CD4-positive, alpha-beta T cell (primary cell): ENCODE results near the gene SURF2. TPM values are rescaled to one million over a fixed set of nuclear protein-coding genes. Genes with fewer than 3 reads are reported as not detected.
A peak's percentile ranks its signal among the peaks of the same experiment; 100 is the strongest.

Source experiments
- ATAC-seq: fragments of 200-7000 bp; cut with Tn5 transposase; one replicate; pipeline ENCODE4 v1.10.0; 2022; ENCODE audit warnings: mild to moderate bottlenecking; ENCODE audit not compliant: poor library complexity
- CTCF ChIA-PET: fragments of 350-600 bp; sonication (Branson Sonifier 250); formaldehyde crosslinking; loops from one replicate; lab custom pipeline; 2021; ENCODE audit warnings: antibody characterized with exemption, inconsistent platforms; lab: Charles Lee
- POLR2A ChIA-PET: fragments of 350-600 bp; sonication (Branson Sonifier 250); formaldehyde crosslinking; loops from one replicate; lab custom pipeline; 2021; ENCODE audit warnings: antibody characterized with exemption, inconsistent platforms; lab: Charles Lee
- DNase-seq, 14 experiments: peaks; one replicate each; pipeline ENCODE4 v3.0.0-alpha.2; 2013 to 2020; ENCODE audit warnings: mixed read lengths in 2 of 14
- H3K27ac ChIP-seq, 2 donors: one replicate each; pipeline versions ENCODE4 v1.5.1 to v1.7.0; 2013; ENCODE audit warnings: low read length in 2 of 2, low read depth in 1 of 2, mild to moderate bottlenecking in 1 of 2
- H3K27me3 ChIP-seq, 2 experiments: 1 replicate in 1 of 2; 2 replicates in 1 of 2; pipeline versions ENCODE4 v1.6.1 to v1.7.0; 2013; ENCODE audit warnings: low read length in 2 of 2, control low read depth in 1 of 2, mild to moderate bottlenecking in 1 of 2, moderate library complexity in 1 of 2; ENCODE audit not compliant: insufficient read depth in 2 of 2, control insufficient read depth in 1 of 2
- H3K36me3 ChIP-seq: one replicate; pipeline ENCODE4 v1.6.1; 2013; ENCODE audit warnings: low read length, control low read depth; ENCODE audit not compliant: insufficient read depth
- H3K4me1 ChIP-seq: one replicate; pipeline ENCODE4 v1.6.1; 2013; ENCODE audit warnings: low read length, control low read depth; ENCODE audit not compliant: insufficient read depth
- H3K4me3 ChIP-seq: one replicate; pipeline ENCODE4 v1.5.1; 2013; ENCODE audit warnings: mild to moderate bottlenecking, low read length, moderate library complexity
- H3K9me3 ChIP-seq, 2 experiments: 1 replicate in 1 of 2; 2 replicates in 1 of 2; pipeline versions ENCODE4 v1.6.1 to v1.7.0; 2013; ENCODE audit warnings: low read length in 2 of 2, mild to moderate bottlenecking in 2 of 2, control low read depth in 1 of 2, moderate library complexity in 1 of 2; ENCODE audit not compliant: control insufficient read depth in 1 of 2, insufficient read depth in 1 of 2
- H3K27ac Mint-ChIP-seq: one replicate; pipeline ENCODE4 v1.8.0; 2020; ENCODE audit warnings: mixed read lengths
- H3K27me3 Mint-ChIP-seq: one replicate; pipeline ENCODE4 v1.8.0; 2021; ENCODE audit warnings: mixed read lengths
- H3K36me3 Mint-ChIP-seq: one replicate; pipeline ENCODE4 v1.8.0; 2021; ENCODE audit warnings: low read depth, mixed read lengths
- H3K4me1 Mint-ChIP-seq: one replicate; pipeline ENCODE4 v1.8.0; 2021; ENCODE audit warnings: low read depth, mixed read lengths
- H3K4me3 Mint-ChIP-seq: one replicate; pipeline ENCODE4 v1.8.0; 2020; ENCODE audit warnings: mild to moderate bottlenecking, mixed read lengths
- H3K9me3 Mint-ChIP-seq: one replicate; pipeline ENCODE4 v1.8.0; 2020; ENCODE audit warnings: mixed read lengths
- CTCF ChIP-seq: fragments of 200-600 bp; IDR thresholded peaks from one replicate; pipeline ENCODE4 v1.8.0; 2022; ENCODE audit warnings: antibody characterized with exemption, mild to moderate bottlenecking
- intact Hi-C, 2 experiments: fragments of 100-400 bp; cut with DNase I in 1 of 2; cut with micrococcal nuclease in 1 of 2; formaldehyde crosslinking; loops; one replicate each; pipeline versions ENCODE4 v1.15.1 to v1.9.0; 2023 to 2025; cut with DNase I, micrococcal nuclease
- total RNA-seq, 174 experiments: library from RNA in 2 of 174; stranded (reverse) in 2 of 174; gene quantifications; one replicate each; pipeline ENCODE4 v1.2.3 and lab custom pipeline; 2021 to 2026

SURF2 gene
- total RNA-seq, 2 experiments from 2014 or later, result 12.7 TPM

GRCh38 chr9:133404454-133405002 is 48.2 kb downstream of the SURF2 start:
- H3K4me1 Mint-ChIP-seq, result peaks cover 6% of the 10 kb centered on the region
- H3K4me1 ChIP-seq, result peaks cover 9% of the 10 kb centered on the region
- H3K27me3 Mint-ChIP-seq, result no peaks in the 10 kb centered on the region
- no peak for DNase-seq
- no peaks in the 10 kb centered on the region for H3K9me3 ChIP-seq
- POLR2A ChIA-PET, result interaction anchor here (0.6 kb wide), 1 partner anchor 33 kb away, joined by 3 read pairs; no protein-coding TSS in a partner anchor
- no peak overlapping the region for H3K4me3 ChIP-seq
- peaks cover 44% of the 10 kb centered on the region for H3K36me3 ChIP-seq
- intact Hi-C loops, result loop anchor here (1.0 to 10.0 kb wide), 5 partner anchors 165 to 320 kb away; no protein-coding TSS in a partner anchor
- CTCF ChIA-PET, result interaction anchor here (0.8 to 1.7 kb wide), 2 partner anchors 48 to 57 kb away, joined by 3 to 4 read pairs; partner anchors contain the start of genes MED22, RPL7A, SURF1 and SURF2
- ATAC-seq, result no peak
- H3K4me3 Mint-ChIP-seq, result no peak overlapping the region
- H3K27me3 ChIP-seq, result no peaks in the 10 kb centered on the region
- no peaks in the 10 kb centered on the region for H3K9me3 Mint-ChIP-seq
- TF ChIP-seq CTCF, result no peak
- no peak overlapping the region for H3K27ac Mint-ChIP-seq
- peaks cover 49% of the 10 kb centered on the region for H3K36me3 Mint-ChIP-seq
- no peak overlapping the region for H3K27ac ChIP-seq

- H3K4me3 ChIP-seq, result no peak overlapping the region
- CTCF ChIA-PET, result no interaction called here
- DNase-seq (no peak), ATAC-seq (no peak)
- no peak overlapping the region for H3K4me3 Mint-ChIP-seq
- H3K9me3 Mint-ChIP-seq, result no peaks in the 10 kb centered on the region
- no peak for TF ChIP-seq CTCF
- no peaks in the 10 kb centered on the region for H3K27me3 Mint-ChIP-seq
- H3K9me3 ChIP-seq, result no peaks in the 10 kb centered on the region
- intact Hi-C loops, result loop anchor here in 1 of 2 experiments (2.0 to 10.0 kb wide), 3 partner anchors 167 to 319 kb away; no protein-coding TSS in a partner anchor
- peaks cover 61% of the 10 kb centered on the region for H3K36me3 Mint-ChIP-seq
- no peak overlapping the region for H3K27ac Mint-ChIP-seq
- H3K4me1 ChIP-seq, result peaks cover 9% of the 10 kb centered on the region
- POLR2A ChIA-PET, result no interaction called here
- peaks cover 57% of the 10 kb centered on the region for H3K36me3 ChIP-seq
- H3K4me1 Mint-ChIP-seq, result peaks cover 6% of the 10 kb centered on the region
- no peak overlapping the region for H3K27ac ChIP-seq
- H3K27me3 ChIP-seq, result no peaks in the 10 kb centered on the region
Observed at GRCh38 chr9:133405508-133406438, 49.4 kb downstream of the SURF2 start.

DNA sequence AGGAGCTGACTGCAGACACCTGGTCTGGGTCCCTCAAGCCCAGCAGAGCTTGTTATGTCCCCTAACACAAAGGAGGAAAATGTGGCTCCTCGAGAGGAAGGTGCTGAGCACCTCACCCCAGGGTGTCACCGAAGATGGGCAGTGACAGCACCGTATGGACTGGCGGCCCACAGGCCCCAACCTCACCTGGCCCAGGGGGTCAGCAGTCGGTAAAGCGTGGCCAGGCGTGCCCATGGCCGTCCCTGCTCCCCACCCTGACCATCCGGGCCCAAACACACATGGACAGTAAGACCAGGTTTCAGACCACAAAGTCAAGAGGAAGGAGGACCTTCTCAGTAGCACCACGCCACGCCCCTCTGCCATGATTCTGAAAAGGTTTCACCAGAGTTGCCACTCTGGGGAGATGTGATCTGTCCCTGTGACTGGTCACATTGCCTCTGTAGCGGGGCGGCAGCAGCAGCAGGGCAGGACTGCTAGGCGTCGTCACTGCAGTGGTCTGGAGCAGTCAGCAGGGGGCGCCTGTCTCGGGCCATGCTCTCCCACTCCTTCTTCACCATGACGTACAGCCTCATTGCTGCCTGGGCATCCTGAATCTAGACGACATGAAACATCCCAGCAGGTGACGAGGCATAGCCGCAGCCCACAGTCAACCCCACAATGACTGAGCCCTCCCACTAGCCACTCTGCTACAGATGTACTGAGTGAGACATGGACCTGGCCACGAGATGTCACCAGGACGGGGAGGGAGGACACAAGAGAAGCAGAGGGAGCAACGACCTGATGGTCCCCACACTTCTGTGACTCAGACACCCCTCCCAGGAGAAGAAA is 50.3 kb downstream of the SURF2 start:
- peak; percentile 93 for ATAC-seq
- peak; percentile 68 to 89 (median 74) for DNase-seq
- ChIA-PET POLR2A (no interaction called here), CTCF (no interaction called here)
- Mint-ChIP-seq H3K4me3 (no peak overlapping the region), H3K27ac (peak overlapping the region; percentile 73), H3K27me3 (no peaks in the 10 kb centered on the region), H3K36me3 (peaks cover 68% of the 10 kb centered on the region), H3K9me3 (no peaks in the 10 kb centered on the region), H3K4me1 (peaks cover 6% of the 10 kb centered on the region)
- Histone ChIP-seq H3K9me3 (no peaks in the 10 kb centered on the region), H3K4me1 (peaks cover 9% of the 10 kb centered on the region), H3K27ac (no peak overlapping the region), H3K36me3 (peaks cover 64% of the 10 kb centered on the region), H3K27me3 (no peaks in the 10 kb centered on the region), H3K4me3 (no peak overlapping the region)
- intact Hi-C loops, result loop anchor here (1.0 to 10.0 kb wide), 2 partner anchors 80 to 318 kb away; no protein-coding TSS in a partner anchor
- TF ChIP-seq CTCF, result peak; percentile 91
